Endothelial cell of hepatic sinusoid (primary cell): ENCODE data around the gene AP2S1.
"Not testable (repeated sequence)": the region's sequence is repeated elsewhere in the genome, so short reads cannot be mapped to it uniquely, and the experiment has no call there.

ENCODE experiments used
- in situ Hi-C: cut with HindIII; loops from 2 replicates; pipeline ENCODE4 v1.10.0; 2017; ENCODE audit warnings: low sequenced_read_pairs

Gene AP2S1

GRCh38 chr19:46868025-46868802, 17.6 kb upstream of the AP2S1 start:
- in situ Hi-C loops = no loop called here

GRCh38 chr19:46867170-46867569, 16.5 kb upstream of the AP2S1 start:
- in situ Hi-C loops = no loop called here

DNA sequence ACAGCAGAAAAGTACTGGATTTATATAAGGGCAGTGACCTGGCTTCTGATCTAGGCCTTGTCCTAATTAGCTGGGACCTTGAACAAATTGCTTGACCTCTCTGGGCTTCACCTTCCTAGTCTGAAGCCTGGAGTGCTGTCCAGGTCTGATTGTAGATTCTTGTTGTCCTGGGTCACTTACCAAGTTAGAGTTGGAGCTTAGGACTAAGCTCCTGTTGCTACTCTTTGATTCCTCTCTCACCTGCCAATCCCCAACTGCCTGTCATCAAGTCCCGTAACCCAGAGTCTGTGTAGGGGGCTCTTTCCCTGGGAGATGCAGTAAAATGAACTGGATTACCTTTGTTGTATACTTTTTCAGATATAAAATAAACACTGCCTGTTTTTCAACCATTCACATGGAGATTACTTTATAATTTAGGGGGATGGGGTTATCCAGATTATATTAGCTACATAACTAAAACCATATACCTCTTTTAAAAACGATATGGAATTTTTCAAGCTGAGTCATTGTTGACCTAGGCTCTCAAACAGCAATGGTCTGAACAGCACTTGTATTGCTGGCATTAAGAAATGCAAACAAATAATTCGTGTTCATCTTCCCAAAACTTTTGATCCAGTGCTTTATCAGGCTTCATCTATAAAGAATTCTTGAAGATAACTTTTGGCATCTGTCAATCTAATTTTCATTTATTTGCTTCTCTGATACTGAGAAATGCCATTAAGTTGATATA, 15.9 kb upstream of the AP2S1 start:
- in situ Hi-C loops = no loop called here

- in situ Hi-C loops = no loop called here
Measured at GRCh38 chr19:46863818-46864629, 13.4 kb upstream of the AP2S1 start.

GRCh38 chr19:46862974-46863632, 12.5 kb upstream of the AP2S1 start:
- in situ Hi-C loops = no loop called here

- in situ Hi-C loops = no loop called here
Measured at GRCh38 chr19:46862503-46862834, 11.8 kb upstream of the AP2S1 start.

DNA sequence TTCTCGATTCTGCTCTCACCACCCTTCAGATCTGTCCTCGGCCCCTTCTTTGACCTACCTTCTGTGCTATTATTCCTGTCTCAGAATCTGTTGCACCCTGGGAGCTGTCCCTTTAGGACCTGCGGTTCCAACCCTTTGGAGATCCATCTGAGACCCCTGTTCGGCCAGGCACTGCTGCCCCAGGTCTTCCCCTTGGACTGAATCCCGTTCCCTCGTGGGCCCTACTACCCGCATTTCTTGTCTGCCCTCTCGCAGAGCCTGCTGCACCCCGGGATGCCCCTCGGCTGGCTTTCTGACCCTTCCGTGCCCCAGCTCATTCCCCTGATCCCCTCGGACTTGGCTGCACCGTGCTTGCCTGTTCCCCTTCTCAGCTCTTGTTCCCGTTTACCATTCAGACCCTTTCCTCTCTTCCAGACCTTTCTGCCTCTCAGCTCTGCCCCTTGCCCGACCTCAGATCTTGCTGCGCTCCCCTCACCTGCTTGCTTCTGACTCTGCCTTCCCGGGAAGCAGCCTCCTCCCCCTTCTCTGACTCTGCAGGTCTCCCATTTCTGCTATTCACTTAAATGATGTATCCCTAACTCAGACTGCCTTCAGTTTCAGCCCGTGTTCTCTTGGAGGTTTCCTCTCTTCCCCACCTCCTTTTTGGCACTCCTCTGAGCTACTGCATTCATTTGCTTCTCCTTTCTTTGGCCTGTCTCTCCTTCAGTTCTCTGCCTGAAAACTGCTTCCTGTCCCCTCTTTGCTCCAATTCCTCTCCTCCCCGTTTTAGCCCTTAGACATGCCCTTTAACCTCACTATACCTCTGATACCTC, 11.3 kb upstream of the AP2S1 start:
- in situ Hi-C loops = no loop called here

DNA sequence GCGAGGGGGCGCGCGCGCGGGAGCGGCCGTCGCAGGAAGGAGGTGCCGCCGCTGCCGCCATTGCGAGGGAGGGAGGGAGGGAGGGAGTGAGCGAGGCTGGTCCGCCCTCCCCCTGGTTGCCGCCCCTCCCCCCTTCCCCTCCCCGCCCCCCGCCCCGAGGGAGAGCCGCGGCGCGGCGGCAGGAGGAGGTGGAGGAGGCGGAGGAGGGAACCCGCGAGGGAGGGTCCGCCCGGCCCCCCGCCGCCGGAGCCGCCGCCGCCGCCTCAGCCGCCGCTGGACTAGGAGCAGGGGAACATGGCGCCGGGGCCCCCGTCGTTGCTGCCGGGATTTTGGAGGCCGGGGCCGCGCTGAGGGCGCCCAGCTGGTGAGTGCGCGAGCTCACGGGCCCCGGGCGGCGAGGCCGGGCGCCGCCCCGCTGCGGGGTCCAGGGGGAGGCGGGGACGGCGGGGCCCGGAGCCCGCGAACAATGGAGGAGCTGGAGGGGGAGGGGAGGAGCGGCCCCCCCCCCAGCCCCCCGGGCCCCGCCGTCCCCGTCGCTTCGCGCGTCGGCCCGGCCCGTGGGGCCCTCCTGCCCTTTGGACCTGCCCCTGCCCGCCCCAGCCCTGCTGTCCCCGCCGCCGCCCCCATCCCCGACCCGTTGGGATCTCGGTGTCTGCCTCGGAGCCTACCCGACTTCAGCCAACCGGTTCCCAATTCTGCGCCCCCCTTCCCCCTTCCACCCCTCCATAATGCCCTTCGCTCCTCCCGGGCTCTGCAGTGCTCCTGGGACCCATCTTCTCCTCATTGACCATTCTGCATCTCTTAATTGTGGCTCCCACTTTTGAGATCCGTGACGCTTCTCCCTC, 10.4 kb upstream of the AP2S1 start, which contains the start of gene ARHGAP35:
Gene ARHGAP35 (plus strand): TSS at position 152 of the 845 bp plus-strand sequence. CDS start 57,679 bp downstream, outside the sequence.
- in situ Hi-C loops = no loop called here

GRCh38 chr19:46860125-46860845, 9.6 kb upstream of the AP2S1 start:
- in situ Hi-C loops = no loop called here

DNA sequence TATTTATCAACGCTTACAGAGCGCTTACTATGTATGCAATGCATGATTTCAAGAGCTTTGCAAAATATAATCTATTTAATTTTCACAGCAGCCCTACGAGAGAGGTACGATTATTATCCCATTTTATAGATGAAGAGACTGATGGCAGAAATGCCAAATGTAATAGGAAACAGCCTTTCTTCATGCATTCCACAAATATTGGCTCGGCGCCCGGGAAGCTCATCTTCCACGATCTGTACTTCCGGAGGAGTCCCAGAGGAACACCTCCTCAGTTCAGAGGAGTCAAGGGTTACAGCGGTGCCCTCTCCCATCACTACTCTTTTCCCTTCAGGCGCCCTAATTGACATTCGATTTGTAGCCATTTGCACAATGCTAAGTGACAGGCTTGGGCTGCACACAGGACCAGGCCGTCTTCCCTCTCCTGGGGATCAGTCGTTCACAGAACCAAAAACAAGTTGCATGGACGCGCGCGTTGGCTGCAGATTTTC, 9.0 kb upstream of the AP2S1 start:
- in situ Hi-C loops = no loop called here

DNA sequence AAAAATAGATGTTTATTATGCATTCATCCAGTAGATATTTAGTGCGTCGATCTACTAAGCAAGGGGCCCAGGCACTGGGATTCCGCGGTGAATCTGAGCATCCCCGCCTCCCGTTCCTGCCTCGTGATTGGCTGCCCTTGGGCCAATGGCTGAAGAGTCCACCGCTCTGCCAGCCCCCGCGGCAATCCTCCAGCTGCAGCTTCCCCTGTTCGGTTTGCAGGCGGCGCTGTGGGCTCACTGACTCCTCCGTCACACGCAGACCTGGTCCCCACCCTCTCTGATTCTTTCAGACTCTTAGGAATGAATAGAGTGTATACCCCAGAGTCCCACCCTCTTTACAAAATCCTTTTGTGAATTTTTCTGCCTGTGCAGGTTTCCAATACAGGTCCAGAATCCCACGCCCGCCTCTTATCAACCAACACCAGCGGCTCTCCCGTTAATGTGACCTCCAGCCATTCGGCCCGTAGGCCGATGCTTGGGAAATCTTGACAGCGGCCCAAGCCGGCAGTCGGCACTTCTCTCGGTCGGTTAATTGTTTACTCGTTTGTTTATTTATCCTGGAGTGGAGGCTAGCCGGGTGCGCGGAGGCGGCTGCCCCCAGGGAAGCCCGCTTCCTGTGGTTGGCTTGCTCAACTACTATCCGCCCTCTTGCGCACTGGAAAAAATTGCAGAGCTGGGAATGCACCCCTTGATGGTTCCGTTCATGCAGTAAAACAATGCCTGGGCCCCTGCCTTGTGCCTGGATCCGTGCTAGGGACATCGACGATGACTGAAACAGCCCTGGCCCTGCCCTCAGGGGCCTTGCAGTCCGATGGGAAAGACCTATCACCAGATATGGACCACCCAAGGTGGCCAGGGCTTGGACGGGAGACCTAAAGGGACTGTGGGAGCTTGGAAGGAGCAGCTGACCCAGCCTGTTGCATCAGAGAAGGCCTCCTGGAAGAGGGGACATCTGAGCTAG, 5.7 kb upstream of the AP2S1 start:
- in situ Hi-C loops = no loop called here

DNA sequence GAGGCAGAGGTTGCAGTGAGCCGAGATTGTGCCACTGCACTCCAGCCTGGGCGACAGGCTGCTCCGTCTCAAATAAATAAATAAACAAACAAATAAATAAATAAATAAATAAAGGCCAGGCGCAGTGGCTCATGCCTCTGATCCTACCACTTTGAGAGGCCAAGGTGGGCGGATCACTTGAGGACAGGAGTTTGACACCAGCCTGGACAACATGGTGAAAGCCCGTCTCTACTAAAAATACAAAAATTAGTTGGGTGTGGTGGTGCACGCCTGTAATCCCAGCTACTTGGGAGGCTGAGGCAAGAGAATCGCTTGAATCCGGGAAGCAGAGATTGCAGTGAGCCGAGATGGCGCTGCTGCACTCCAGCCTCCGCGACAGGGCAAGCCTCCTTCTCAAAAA, 4.1 kb upstream of the AP2S1 start:
- in situ Hi-C loops = not testable (repeated sequence)

- in situ Hi-C loops = no loop called here
Measured at GRCh38 chr19:46852830-46853229, 2.2 kb upstream of the AP2S1 start.

GRCh38 chr19:46849610-46850009, 1.0 kb downstream of the AP2S1 start:
- in situ Hi-C loops = loop anchor here (5.0 kb wide), 2 partner anchors 42 to 102 kb away; partner anchors contain the start of genes FKRP and STRN4

DNA sequence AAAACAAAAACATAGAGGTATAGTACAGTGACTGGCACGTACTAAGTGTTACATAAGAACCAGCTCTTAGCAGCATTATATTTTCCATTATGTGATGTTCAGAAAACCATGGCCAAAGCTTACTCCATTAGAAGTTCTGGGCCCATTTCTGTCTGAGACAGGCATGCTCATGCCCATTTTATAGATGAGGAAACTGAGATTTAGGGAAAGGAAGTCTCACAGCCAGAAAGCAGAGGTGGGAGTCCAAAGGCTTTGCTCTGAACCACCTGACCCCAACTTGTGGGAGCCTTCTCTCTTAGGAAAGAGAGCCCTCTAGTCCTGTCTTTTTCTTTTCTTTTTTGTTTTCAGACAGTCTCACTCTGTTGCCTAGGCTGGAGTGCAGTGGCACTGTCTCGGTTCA, 2.3 kb downstream of the AP2S1 start:
- in situ Hi-C loops = loop anchor here (5.0 kb wide), 2 partner anchors 41 to 101 kb away; partner anchors contain the start of genes FKRP and STRN4

GRCh38 chr19:46847528-46847927, 3.1 kb downstream of the AP2S1 start:
- in situ Hi-C loops = loop anchor here (5.0 kb wide), 2 partner anchors 40 to 100 kb away; partner anchors contain the start of genes FKRP and STRN4

DNA sequence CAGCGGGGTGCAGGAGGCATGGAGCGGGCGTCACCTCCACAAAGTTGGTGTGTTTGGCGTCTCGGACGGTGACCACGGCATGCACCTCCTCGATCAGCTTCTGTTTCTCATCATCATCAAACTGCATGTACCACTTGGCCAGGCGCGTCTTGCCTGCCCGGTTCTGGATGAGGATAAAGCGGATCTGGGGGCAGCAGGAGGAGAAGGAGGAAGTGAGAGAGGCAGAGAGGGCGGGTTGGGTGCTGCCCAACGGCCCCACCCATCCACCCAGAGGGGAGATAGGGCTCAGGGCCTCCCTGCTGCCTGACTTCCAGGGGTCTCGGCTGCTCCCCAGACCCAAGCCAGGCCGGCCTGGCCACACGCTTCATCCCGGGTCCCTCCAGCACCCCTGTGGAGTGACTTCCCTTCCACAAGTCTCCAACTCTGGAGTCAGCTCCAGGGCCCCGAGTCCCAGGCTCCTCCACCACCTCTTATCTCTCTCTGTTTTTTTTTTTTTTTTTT, 4.6 kb downstream of the AP2S1 start:
- in situ Hi-C loops = loop anchor here (5.0 kb wide), 2 partner anchors 39 to 99 kb away; partner anchors contain the start of genes FKRP and STRN4
